IPS-18a (cell line): Measurements from ENCODE around the gene DISC1.

Experiments used
- H3K27ac ChIP-seq: one replicate; pipeline ENCODE4 v1.5.1; 2013; ENCODE audit warnings: low read length
- H3K27me3 ChIP-seq: one replicate; pipeline ENCODE4 v1.6.1; 2013; ENCODE audit warnings: mild to moderate bottlenecking, low read length; ENCODE audit not compliant: control insufficient read depth, insufficient read depth
- H3K36me3 ChIP-seq: one replicate; pipeline ENCODE4 v1.6.1; 2013; ENCODE audit warnings: low read depth, low read length; ENCODE audit not compliant: control insufficient read depth
- H3K4me1 ChIP-seq: one replicate; pipeline ENCODE4 v1.6.1; 2013; ENCODE audit warnings: low read depth, low read length; ENCODE audit not compliant: control insufficient read depth
- H3K4me3 ChIP-seq: one replicate; pipeline ENCODE4 v1.5.1; 2013; ENCODE audit warnings: low read length
- H3K9ac ChIP-seq: one replicate; pipeline ENCODE4 v1.6.1; 2013; ENCODE audit warnings: mild to moderate bottlenecking, low read length, moderate library complexity
- H3K9me3 ChIP-seq: one replicate; pipeline ENCODE4 v1.6.1; 2013; ENCODE audit warnings: low read depth, low read length; ENCODE audit not compliant: control insufficient read depth

DISC1 gene

DNA sequence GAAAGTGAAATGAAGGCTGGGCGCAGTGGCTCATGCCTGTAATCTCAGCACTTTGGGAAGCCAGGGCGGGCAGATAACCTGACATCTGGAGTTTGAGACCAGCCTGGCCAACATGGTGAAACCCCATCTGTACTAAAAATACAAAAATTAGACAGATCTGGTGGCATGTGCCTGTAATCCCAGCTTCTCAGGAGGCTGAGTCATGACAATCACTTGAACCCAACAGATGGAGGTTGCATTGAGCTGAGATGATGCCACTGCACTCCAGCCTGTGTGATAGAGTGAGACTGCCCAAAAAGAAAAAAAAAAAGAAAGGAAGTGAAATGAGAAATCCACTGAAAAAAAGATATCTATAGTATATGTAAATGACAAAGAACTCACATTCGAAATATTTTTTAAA lies 439.9 kb downstream of the DISC1 start:
- Histone ChIP-seq H3K36me3 (no peaks in the 10 kb centered on the region), H3K4me3 (no peak overlapping the region), H3K27ac (no peak overlapping the region), H3K9ac (no peak overlapping the region), H3K4me1 (no peaks in the 10 kb centered on the region), H3K9me3 (no peaks in the 10 kb centered on the region), H3K27me3 (no peaks in the 10 kb centered on the region)

DNA sequence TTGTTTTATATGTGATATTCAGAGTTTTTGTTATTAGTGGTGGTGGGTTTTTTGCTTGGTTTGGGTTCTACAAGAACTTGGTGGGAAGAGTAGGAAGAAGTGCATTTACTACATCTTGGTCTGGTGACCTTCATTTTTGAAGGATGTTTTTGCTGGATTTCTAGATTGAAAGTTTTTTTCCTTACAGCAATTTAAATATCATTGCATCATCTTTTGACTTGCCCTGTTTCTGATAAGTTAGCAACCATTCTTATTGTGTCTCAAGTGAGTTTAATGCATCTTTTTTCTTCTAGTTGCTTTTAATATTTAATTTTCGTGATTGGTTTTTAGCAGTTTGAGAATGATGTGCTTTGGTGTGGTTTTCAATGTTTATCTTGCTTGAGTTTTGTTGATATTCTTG lies 447.7 kb downstream of the DISC1 start:
- no peaks in the 10 kb centered on the region for H3K4me1 ChIP-seq
- no peak overlapping the region for H3K27ac ChIP-seq
- H3K9me3 ChIP-seq = no peaks in the 10 kb centered on the region
- no peaks in the 10 kb centered on the region for H3K27me3 ChIP-seq
- no peak overlapping the region for H3K4me3 ChIP-seq
- no peak overlapping the region for H3K9ac ChIP-seq
- no peaks in the 10 kb centered on the region for H3K36me3 ChIP-seq

DNA sequence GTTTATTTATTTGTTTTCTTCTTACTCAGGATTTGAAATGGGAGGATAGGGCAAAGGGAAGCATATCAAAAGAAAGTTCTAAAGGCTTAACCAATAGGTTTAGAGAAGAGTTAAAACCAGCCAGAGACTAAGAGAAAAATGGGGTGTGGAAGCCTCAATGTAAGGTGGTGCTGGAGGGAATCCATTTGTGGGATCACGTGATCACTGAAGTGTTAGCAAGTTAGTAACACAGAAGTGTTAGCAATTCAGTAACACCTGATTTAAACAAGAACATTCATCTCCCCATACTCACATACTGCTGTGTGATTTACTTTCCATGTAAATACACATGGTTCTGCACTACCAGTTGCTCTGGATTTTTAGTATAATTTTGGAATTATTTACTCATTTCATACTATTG lies 451.2 kb downstream of the DISC1 start:
- Histone ChIP-seq H3K4me3 (no peak overlapping the region), H3K9ac (no peak overlapping the region), H3K27me3 (no peaks in the 10 kb centered on the region), H3K36me3 (no peaks in the 10 kb centered on the region), H3K9me3 (no peaks in the 10 kb centered on the region), H3K27ac (no peak overlapping the region), H3K4me1 (no peaks in the 10 kb centered on the region)

DNA sequence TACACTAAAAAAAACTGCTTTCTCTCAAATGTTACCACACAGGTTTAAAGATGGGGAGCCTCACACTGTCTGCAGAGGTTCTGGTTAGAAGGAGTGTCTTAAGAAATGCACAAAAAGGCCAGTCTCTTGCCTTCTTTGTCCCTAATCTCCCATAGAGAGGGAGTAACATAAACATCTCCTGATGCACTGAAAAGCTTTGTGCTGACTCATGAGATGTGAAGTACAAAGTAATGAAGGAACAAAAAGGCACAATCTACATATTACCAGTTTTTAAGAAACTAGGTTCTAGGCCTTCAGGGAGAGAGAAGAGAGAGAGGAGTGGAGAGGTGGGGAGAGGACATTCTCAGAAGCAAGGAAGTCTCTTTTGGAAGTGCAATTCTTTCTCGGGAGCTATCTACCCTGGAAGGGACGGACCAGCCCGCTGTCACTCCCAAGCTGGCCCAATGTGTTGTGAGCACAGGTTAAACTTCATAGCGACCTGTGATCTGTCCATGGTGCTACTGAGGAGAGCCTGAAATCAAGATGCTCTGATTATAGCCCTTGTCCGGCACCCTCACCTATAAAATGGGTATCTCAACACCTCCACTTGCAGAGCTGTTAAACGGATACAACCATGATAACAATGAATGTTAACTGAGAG lies 458.1 kb downstream of the DISC1 start:
- H3K27me3 ChIP-seq = no peaks in the 10 kb centered on the region
- no peak overlapping the region for H3K4me3 ChIP-seq
- no peaks in the 10 kb centered on the region for H3K36me3 ChIP-seq
- H3K4me1 ChIP-seq = peaks cover 4% of the 10 kb centered on the region
- H3K9me3 ChIP-seq = no peaks in the 10 kb centered on the region
- H3K9ac ChIP-seq = no peak overlapping the region
- no peak overlapping the region for H3K27ac ChIP-seq

DNA sequence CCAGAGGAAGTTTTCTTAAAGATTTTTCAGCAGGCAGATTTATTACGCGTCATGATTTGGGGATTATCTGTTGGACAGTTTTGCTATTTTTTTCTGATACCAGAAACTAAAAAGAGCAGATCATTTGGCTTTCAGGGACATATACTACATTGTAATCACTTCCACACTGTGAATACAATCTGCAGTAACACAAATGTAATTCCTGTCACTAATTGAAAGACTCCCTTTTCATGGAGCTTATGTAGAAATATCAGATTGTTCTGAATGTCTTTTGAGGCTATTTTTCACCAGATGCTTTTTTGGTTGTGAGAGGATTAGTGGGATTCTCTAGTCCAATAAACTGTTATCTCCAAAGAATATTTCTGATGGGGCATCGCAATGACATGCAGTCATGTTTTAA lies 464.2 kb downstream of the DISC1 start:
- Histone ChIP-seq H3K27me3 (no peaks in the 10 kb centered on the region), H3K9me3 (no peaks in the 10 kb centered on the region), H3K9ac (no peak overlapping the region), H3K27ac (no peak overlapping the region), H3K36me3 (no peaks in the 10 kb centered on the region), H3K4me3 (no peak overlapping the region), H3K4me1 (no peaks in the 10 kb centered on the region)
